ENCODE data around the gene YES1. TPM values are rescaled to one million over a fixed set of nuclear protein-coding genes. Genes with fewer than 3 reads are reported as not detected.
"Not testable (repeated sequence)": the region's sequence is repeated elsewhere in the genome, so short reads cannot be mapped to it uniquely, and the experiment has no call there.

The YES1 gene
- total RNA-seq, 2 experiments from 2014 or later: 11.2 to 12.0 TPM

GRCh38 chr18:767961-768360 lies 44.1 kb downstream of the YES1 start:
- Mint-ChIP-seq H3K27ac (no peak overlapping the region), H3K27me3 (no peaks in the 10 kb centered on the region), H3K4me3 (no peak overlapping the region), H3K36me3 (ENCODE audit: low read depth) (peaks cover 4% of the 10 kb centered on the region), H3K4me1 (peaks cover 2% of the 10 kb centered on the region), H3K9me3 (no peaks in the 10 kb centered on the region)
- no peak for DNase-seq
- ChIA-PET POLR2A (no interaction called here), CTCF (interaction anchor here (0.9 kb wide), 1 partner anchor 71 kb away, joined by 3 read pairs; no protein-coding TSS in a partner anchor)

- H3K4me1 Mint-ChIP-seq: peaks cover 5% of the 10 kb centered on the region
- H3K9me3 Mint-ChIP-seq: no peaks in the 10 kb centered on the region
- H3K27ac Mint-ChIP-seq: no peak overlapping the region
- H3K36me3 Mint-ChIP-seq (ENCODE audit: low read depth): no peaks in the 10 kb centered on the region
- ChIA-PET POLR2A (no interaction called here), CTCF (interaction anchor here (0.9 kb wide), 1 partner anchor 72 kb away, joined by 3 read pairs; no protein-coding TSS in a partner anchor)
- H3K27me3 Mint-ChIP-seq: no peaks in the 10 kb centered on the region
- no peak overlapping the region for H3K4me3 Mint-ChIP-seq
- no peak for DNase-seq
These were observed 44.8 kb downstream of the YES1 start for GRCh38 chr18:767084-767882.

GRCh38 chr18:766550-766860 lies 45.5 kb downstream of the YES1 start:
- no peaks in the 10 kb centered on the region for H3K27me3 Mint-ChIP-seq
- POLR2A ChIA-PET: no interaction called here
- peaks cover 5% of the 10 kb centered on the region for H3K4me1 Mint-ChIP-seq
- CTCF ChIA-PET: no interaction called here
- no peak for DNase-seq
- no peaks in the 10 kb centered on the region for H3K9me3 Mint-ChIP-seq
- H3K27ac Mint-ChIP-seq: no peak overlapping the region
- no peak overlapping the region for H3K4me3 Mint-ChIP-seq
- H3K36me3 Mint-ChIP-seq (ENCODE audit: low read depth): no peaks in the 10 kb centered on the region

- Mint-ChIP-seq H3K27ac (no peak overlapping the region), H3K27me3 (no peaks in the 10 kb centered on the region), H3K36me3 (ENCODE audit: low read depth) (no peaks in the 10 kb centered on the region), H3K4me3 (no peak overlapping the region), H3K4me1 (peaks cover 5% of the 10 kb centered on the region), H3K9me3 (no peaks in the 10 kb centered on the region)
- CTCF ChIA-PET: no interaction called here
- DNase-seq: no peak
- POLR2A ChIA-PET: no interaction called here
These were observed 46.1 kb downstream of the YES1 start for GRCh38 chr18:765764-766549.

- H3K27ac Mint-ChIP-seq; H3K27me3 Mint-ChIP-seq; H3K36me3 Mint-ChIP-seq (ENCODE audit: low read depth); DNase-seq; H3K4me3 Mint-ChIP-seq; H3K9me3 Mint-ChIP-seq; CTCF ChIA-PET; H3K4me1 Mint-ChIP-seq; POLR2A ChIA-PET: not testable (repeated sequence)
These were observed 52.2 kb downstream of the YES1 start for GRCh38 chr18:759864-760263.

GRCh38 chr18:755506-755905 lies 56.5 kb downstream of the YES1 start:
- CTCF ChIA-PET: interaction anchor here (0.8 to 2.1 kb wide), 2 partner anchors 75 to 84 kb away, joined by 3 to 6 read pairs; no protein-coding TSS in a partner anchor
- Mint-ChIP-seq H3K4me3 (no peak overlapping the region), H3K27me3 (no peaks in the 10 kb centered on the region), H3K27ac (no peak overlapping the region), H3K9me3 (no peaks in the 10 kb centered on the region), H3K4me1 (no peaks in the 10 kb centered on the region), H3K36me3 (ENCODE audit: low read depth) (peaks cover 9% of the 10 kb centered on the region)
- POLR2A ChIA-PET: no interaction called here
- no peak for DNase-seq

- H3K36me3 Mint-ChIP-seq (ENCODE audit: low read depth): peaks cover 9% of the 10 kb centered on the region
- no peaks in the 10 kb centered on the region for H3K9me3 Mint-ChIP-seq
- POLR2A ChIA-PET: interaction anchor here (1.0 to 1.9 kb wide), 3 partner anchors 15 to 75 kb away, joined by 4 to 6 read pairs (median 6); no protein-coding TSS in a partner anchor
- H3K27ac Mint-ChIP-seq: no peak overlapping the region
- no peaks in the 10 kb centered on the region for H3K4me1 Mint-ChIP-seq
- H3K27me3 Mint-ChIP-seq: no peaks in the 10 kb centered on the region
- H3K4me3 Mint-ChIP-seq: no peak overlapping the region
- DNase-seq: no peak
- CTCF ChIA-PET: interaction anchor here (0.6 to 2.1 kb wide), 5 partner anchors 12 to 85 kb away, joined by 3 to 6 read pairs (median 4); no protein-coding TSS in a partner anchor
These were observed 57.4 kb downstream of the YES1 start for GRCh38 chr18:754656-755055.

- H3K27ac Mint-ChIP-seq: no peak overlapping the region
- H3K4me1 Mint-ChIP-seq: no peaks in the 10 kb centered on the region
- peaks cover 17% of the 10 kb centered on the region for H3K36me3 Mint-ChIP-seq (ENCODE audit: low read depth)
- no peak overlapping the region for H3K4me3 Mint-ChIP-seq
- ChIA-PET CTCF (no interaction called here), POLR2A (no interaction called here)
- DNase-seq: no peak
- H3K9me3 Mint-ChIP-seq: no peaks in the 10 kb centered on the region
- H3K27me3 Mint-ChIP-seq: no peaks in the 10 kb centered on the region
These were observed 61.6 kb downstream of the YES1 start for GRCh38 chr18:750456-750855.

GRCh38 chr18:744832-745597 lies 67.0 kb downstream of the YES1 start:
- Mint-ChIP-seq H3K4me1 (peaks cover 6% of the 10 kb centered on the region), H3K9me3 (no peaks in the 10 kb centered on the region), H3K36me3 (ENCODE audit: low read depth) (peaks cover 30% of the 10 kb centered on the region)

GRCh38 chr18:741931-742512 lies 70.0 kb downstream of the YES1 start:
- H3K27ac Mint-ChIP-seq: no peak overlapping the region
- ChIA-PET CTCF (interaction anchor here (0.7 to 8.5 kb wide), 5 partner anchors 13 to 98 kb away, joined by 3 to 173 read pairs (median 4); no protein-coding TSS in a partner anchor), POLR2A (interaction anchor here (2.2 kb wide), 1 partner anchor 88 kb away, joined by 7 read pairs; no protein-coding TSS in a partner anchor)
- peaks cover 32% of the 10 kb centered on the region for H3K36me3 Mint-ChIP-seq (ENCODE audit: low read depth)
- DNase-seq: no peak
- peaks cover 6% of the 10 kb centered on the region for H3K4me1 Mint-ChIP-seq
- H3K4me3 Mint-ChIP-seq: no peak overlapping the region
- no peaks in the 10 kb centered on the region for H3K9me3 Mint-ChIP-seq
- H3K27me3 Mint-ChIP-seq: no peaks in the 10 kb centered on the region

More at GRCh38 chr18:744832-745597, 67.0 kb downstream of the YES1 start:
- POLR2A ChIA-PET: no interaction called here
- Mint-ChIP-seq H3K4me3 (no peak overlapping the region), H3K27ac (no peak overlapping the region), H3K27me3 (no peaks in the 10 kb centered on the region)
- CTCF ChIA-PET: interaction anchor here (7.2 to 8.5 kb wide), 2 partner anchors 87 to 95 kb away, joined by 98 to 173 read pairs; no protein-coding TSS in a partner anchor
- no peak for DNase-seq

- Mint-ChIP-seq H3K27ac (no peak overlapping the region), H3K27me3 (no peaks in the 10 kb centered on the region), H3K36me3 (ENCODE audit: low read depth) (peaks cover 42% of the 10 kb centered on the region), H3K9me3 (no peaks in the 10 kb centered on the region), H3K4me1 (peaks cover 7% of the 10 kb centered on the region), H3K4me3 (no peak overlapping the region)
- POLR2A ChIA-PET: no interaction called here
- CTCF ChIA-PET: interaction anchor here (0.9 to 3.2 kb wide), 4 partner anchors 19 to 107 kb away, joined by 4 to 13 read pairs (median 6); partner anchors contain the start of gene ENOSF1
- DNase-seq: no peak
These were observed 79.7 kb downstream of the YES1 start for GRCh38 chr18:732371-732770.

- Mint-ChIP-seq H3K4me3 (no peak overlapping the region), H3K27me3 (no peaks in the 10 kb centered on the region), H3K36me3 (ENCODE audit: low read depth) (peaks cover 36% of the 10 kb centered on the region), H3K27ac (no peak overlapping the region), H3K4me1 (peaks cover 7% of the 10 kb centered on the region), H3K9me3 (no peaks in the 10 kb centered on the region)
- CTCF ChIA-PET: interaction anchor here (0.9 to 3.2 kb wide), 4 partner anchors 16 to 108 kb away, joined by 3 to 13 read pairs (median 4); no protein-coding TSS in a partner anchor
- POLR2A ChIA-PET: interaction anchor here (1.0 kb wide), 1 partner anchor 99 kb away, joined by 3 read pairs; no protein-coding TSS in a partner anchor
- no peak for DNase-seq
These were observed 80.9 kb downstream of the YES1 start for GRCh38 chr18:731185-731584.

Measured in activated CD4-positive, alpha-beta memory T cell treated with anti-CD3 and anti-CD28 coated beads, Interleukin-2, amount 10 ng/mL, durations not matched to agents 7 days and 5 days (primary cell).